K562 (cell line): ENCODE measurements around the gene PCDH9. TPM values are rescaled to one million over a fixed set of nuclear protein-coding genes. Genes with fewer than 3 reads are reported as not detected.

Source experiments
- ATAC-seq: fragments of 200-7000 bp; cut with Tn5 transposase; 3 replicates; pipeline ENCODE4 v1.9.1; 2020; ENCODE audit warnings: moderate library complexity
- BruUV-seq: library from RNA; stranded (reverse); fragments of 400-500 nt; replicated peaks from 2 replicates; lab custom pipeline; 2021; lab: Mats Ljungman, UMichigan
- CTCF ChIA-PET: fragments of 300-600 bp; formaldehyde crosslinking; extraction: SDS; loops from one replicate; lab custom pipeline; 2021; ENCODE audit warnings: low intra/inter-chr PET ratio; lab: Yijun Ruan, JAX
- POLR2A ChIA-PET: fragments of 300-600, 350-650 bp; sonication (Branson Sonifier 250); formaldehyde crosslinking; extraction: SDS; loops from one replicate; lab custom pipeline; 2021; ENCODE audit warnings: antibody characterized with exemption, inconsistent platforms; lab: Yijun Ruan, JAX
- DNase-seq, 4 experiments: peaks; one replicate each; pipeline versions ENCODE4 v3.0.0 to v3.0.0-alpha.2; 2011 to 2018; ENCODE audit warnings: low spot score in 3 of 4, mixed read lengths in 3 of 4; ENCODE audit errors: extremely low read depth in 1 of 4
- FAIRE-seq: peaks from 2 replicates; lab custom pipeline; 2011; peaks lifted over from hg19 to GRCh38; lab: Jason Lieb, UNC
- H2AFZ ChIP-seq: 2 replicates; pipeline ENCODE4 v1.6.0; 2011; ENCODE audit warnings: low read depth, low read length, control low read depth, inconsistent platforms
- H3K27ac ChIP-seq: fragments of 200-600 bp; 3 replicates; pipeline ENCODE4 v1.8.0; 2011; ENCODE audit warnings: low read depth, mild to moderate bottlenecking, control low read depth, inconsistent platforms, low read length, moderate library complexity, mixed read lengths; ENCODE audit errors: extremely low read depth
- H3K27me3 ChIP-seq, 2 experiments: fragments of 300-600 bp in 1 of 2; 2 replicates in 1 of 2; 3 replicates in 1 of 2; pipeline versions ENCODE4 v1.6.0 to v1.8.0; 2011; ENCODE audit warnings: inconsistent platforms in 2 of 2, low read length in 2 of 2, mild to moderate bottlenecking in 1 of 2, mixed read lengths in 1 of 2, moderate library complexity in 1 of 2; ENCODE audit not compliant: control insufficient read depth in 2 of 2, insufficient read depth in 2 of 2
- H3K36me3 ChIP-seq: fragments of 300-600 bp; 3 replicates; pipeline ENCODE4 v1.8.0; 2011; ENCODE audit warnings: mild to moderate bottlenecking, low read length, inconsistent platforms; ENCODE audit not compliant: control insufficient read depth, insufficient read depth
- H3K4me1 ChIP-seq, 2 experiments: fragments of 200-600 bp in 1 of 2; replicated peaks in 1 of 2; 2 replicates in 1 of 2; 3 replicates in 1 of 2; pipeline versions ENCODE4 v1.5.1 to v1.8.0; 2011; ENCODE audit warnings: inconsistent platforms in 2 of 2, low read length in 2 of 2, mild to moderate bottlenecking in 1 of 2, mixed read lengths in 1 of 2, moderate library complexity in 1 of 2; ENCODE audit not compliant: control insufficient read depth in 2 of 2, insufficient read depth in 2 of 2
- H3K4me2 ChIP-seq: 2 replicates; pipeline ENCODE4 v1.6.1; 2011; ENCODE audit warnings: low read length, control low read depth, inconsistent platforms, mixed read lengths; ENCODE audit not compliant: insufficient read depth
- H3K4me3 ChIP-seq: fragments of 200-600 bp; sonication (generic), shearing (Covaris generic); 2 replicates; pipeline ENCODE4 v1.5.1; 2016; ENCODE audit warnings: control low read depth, inconsistent platforms
- H3K79me2 ChIP-seq: fragments of 200-600 bp; 3 replicates; pipeline ENCODE4 v1.8.0; 2011; ENCODE audit warnings: low read length, inconsistent platforms; ENCODE audit not compliant: control insufficient read depth, insufficient read depth
- H3K9ac ChIP-seq, 2 experiments: 2 replicates each; pipeline versions ENCODE4 v1.6.0 to v1.6.1; 2011; ENCODE audit warnings: low read depth in 2 of 2, low read length in 2 of 2, control low read depth in 1 of 2, inconsistent platforms in 1 of 2, mild to moderate bottlenecking in 1 of 2, mixed read lengths in 1 of 2; ENCODE audit not compliant: insufficient read depth in 1 of 2
- H3K9me1 ChIP-seq: one replicate; pipeline ENCODE4 v1.6.0; 2011; ENCODE audit warnings: inconsistent platforms, mild to moderate bottlenecking, low read length, moderate library complexity; ENCODE audit not compliant: control insufficient read depth, insufficient read depth
- H3K9me3 ChIP-seq: replicated peaks from 2 replicates; pipeline ENCODE4 v1.5.1; 2011; ENCODE audit warnings: low read depth, low read length, inconsistent platforms; ENCODE audit not compliant: control insufficient read depth, insufficient read depth
- H4K20me1 ChIP-seq: replicated peaks from 2 replicates; pipeline ENCODE4 v1.6.1; 2011; ENCODE audit warnings: low read length, inconsistent platforms, mixed read lengths; ENCODE audit not compliant: control insufficient read depth, insufficient read depth
- ARID4B ChIP-seq: sonication (generic); formaldehyde crosslinking; IDR thresholded peaks from 2 replicates; pipeline ENCODE4 v1.8.0; 2022; ENCODE audit warnings: mild to moderate bottlenecking, missing genetic modification reagents
- EGR1 ChIP-seq: fragments of 450-650 bp; conservative IDR thresholded peaks from 2 replicates; pipeline ENCODE4 v1.6.1; 2017; ENCODE audit warnings: mild to moderate bottlenecking
- FOXP1 ChIP-seq: sonication (generic); formaldehyde crosslinking; IDR thresholded peaks from 2 replicates; pipeline ENCODE4 v1.8.0; 2022; ENCODE audit warnings: mild to moderate bottlenecking, missing genetic modification reagents
- HOXB6 ChIP-seq: fragments of 250-450 bp; sonication (Bioruptor Pico); IDR thresholded peaks from 2 replicates; pipeline ENCODE4 v1.5.1; 2022; ENCODE audit warnings: mild to moderate bottlenecking, borderline replicate concordance
- NFE2 ChIP-seq: IDR thresholded peaks from 2 replicates; pipeline ENCODE4 v1.6.1; 2014; ENCODE audit warnings: antibody characterized with exemption, low read depth
- RB1 ChIP-seq: fragments of 450-650 bp; IDR thresholded peaks from 2 replicates; pipeline ENCODE4 v1.6.1; 2017; ENCODE audit warnings: low read depth, mild to moderate bottlenecking
- RFX1 ChIP-seq: fragments of 450-650 bp; IDR thresholded peaks from 2 replicates; pipeline ENCODE4 v1.6.1; 2016; ENCODE audit warnings: mild to moderate bottlenecking, moderate library complexity
- SMAD2 ChIP-seq: fragments of 150-350 bp; IDR thresholded peaks from 2 replicates; pipeline ENCODE4 v1.6.1; 2014; ENCODE audit warnings: low read depth, mild to moderate bottlenecking, low read length
- SRF ChIP-seq, 2 experiments: fragments of 250-450, 450-650 bp in 1 of 2; sonication (Bioruptor Pico) in 1 of 2; sonication (generic) in 1 of 2; formaldehyde crosslinking; IDR thresholded peaks; 2 replicates each; pipeline versions ENCODE4 v1.5.0 to v1.5.1; 2020 to 2022; ENCODE audit warnings: mild to moderate bottlenecking in 1 of 2, missing genetic modification reagents in 1 of 2
- ZNF212 ChIP-seq: fragments of 450-650 bp; formaldehyde crosslinking; IDR thresholded peaks from 2 replicates; pipeline ENCODE4 v1.4.0; 2020; ENCODE audit warnings: mild to moderate bottlenecking
- ZNF24 ChIP-seq: fragments of 450-650 bp; IDR thresholded peaks from 2 replicates; pipeline ENCODE4 v1.6.1; 2016
- ZNF395 ChIP-seq: fragments of 200-800 bp; sonication (Bioruptor generic); IDR thresholded peaks from 2 replicates; pipeline ENCODE4 v1.6.1; 2017; ENCODE audit warnings: missing genetic modification characterization, missing compliant biosample characterization
- ZNF780A ChIP-seq: fragments of 250-450 bp; sonication (Bioruptor Pico); IDR thresholded peaks from 2 replicates; pipeline ENCODE4 v1.5.0; 2021; ENCODE audit warnings: mild to moderate bottlenecking
- WGBS: fragments of 100-300 bp; shearing (Covaris generic); methylation state at CpG from one replicate; pipeline ENCODE4 v1.1.6; 2016; ENCODE audit warnings: low coverage, mixed read lengths; ENCODE audit not compliant: insufficient coverage; ENCODE audit errors: missing lambda C conversion rate; 5-methylcytosine and 5-hydroxymethylcytosine counted together
- in situ Hi-C: fragments of 300-500 bp; cut with MboI; formaldehyde crosslinking; loops from 4 replicates; pipeline ENCODE4 v1.15.0; 2018; ENCODE audit warnings: inconsistent platforms, mixed read lengths
- intact Hi-C: fragments of 100-400 bp; cut with micrococcal nuclease; formaldehyde crosslinking; loops from 2 replicates; pipeline ENCODE4 v1.14.2; 2022
- polyA plus RNA-seq, 8 experiments: library from polyadenylated mRNA; depleted of rRNA in 4 of 8; stranded (reverse) in 5 of 8; unstranded in 3 of 8; fragments of >200 nt; fragmentation: Nextera tagmentation in 2 of 8; fragmentation: Illumina TruSeq in 1 of 8; extraction: Ambion mirVana in 2 of 8; extraction: Trizol in 1 of 8; gene quantifications; 2 replicates each; pipeline versions ENCODE4 v1.2.1 to v1.2.3, GENCODE V29; 2011 to 2014; ENCODE audit warnings: inconsistent platforms in 1 of 8, missing spikeins in 1 of 8
- total RNA-seq, 7 experiments: library from RNA; depleted of rRNA in 6 of 7; stranded (reverse); fragments of >200 nt in 6 of 7; fragmentation: Illumina TruSeq in 2 of 7; extraction: Trizol in 2 of 7; gene quantifications; 2 replicates each; pipeline versions ENCODE4 v1.2.1 to v1.2.3, GENCODE V29; 2011 to 2021; ENCODE audit warnings: low replicate concordance in 1 of 7
- TF ChIP-seq, protein P1 (sequence below): sonication (generic); formaldehyde crosslinking; IDR thresholded peaks from 2 replicates; pipeline ENCODE4 v1.8.0; 2022; ENCODE audit warnings: mild to moderate bottlenecking, low read depth, missing genetic modification reagents

Gene PCDH9
- total and polyA plus RNA-seq, 9 of the 15 experiments (the other 6 are each of a cell fraction or from before 2014, with no cell fraction given) = 1.1 to 6.7 (median 4.9) TPM

GRCh38 chr13:67106502-67107057 is 123.6 kb downstream of the PCDH9 start:
- no peak overlapping the region for H2AFZ ChIP-seq
- no peaks in the 10 kb centered on the region for H3K36me3 ChIP-seq
- no peak for FAIRE-seq
- H3K4me2 ChIP-seq = no peak overlapping the region
- ChIA-PET CTCF (no interaction called here), POLR2A (no interaction called here)
- in situ Hi-C loops (no loop called here), intact Hi-C loops (no loop called here)
- H3K27ac ChIP-seq = no peak overlapping the region
- no peak overlapping the region for H3K4me3 ChIP-seq
- H3K9me3 ChIP-seq = 0 out of 2 replicates have a peak, but pooled peaks cover 7% of the 10 kb centered on the region
- WGBS = 79% methylated on average over 6 of the region's 6 CpGs
- peaks cover 0 to 4% of the 10 kb centered on the region in 2 experiments; a peak in 2 of 5 replicates for H3K4me1 ChIP-seq
- no peak overlapping the region for H3K9ac ChIP-seq
- DNase-seq = no peak
- no peaks in the 10 kb centered on the region for H3K9me1 ChIP-seq
- no peaks in the 10 kb centered on the region for H4K20me1 ChIP-seq
- ATAC-seq = no peak
- H3K79me2 ChIP-seq = no peaks in the 10 kb centered on the region; the same call in 2 of the 3 replicates
- BruUV-seq = no TSS peak
- H3K27me3 ChIP-seq = no peaks in the 10 kb centered on the region
- TF ChIP-seq SRF (CRISPR knock-in tag; IDR thresholded peaks at IDR 0.05) = no peak
- TF ChIP-seq, protein P1, sequence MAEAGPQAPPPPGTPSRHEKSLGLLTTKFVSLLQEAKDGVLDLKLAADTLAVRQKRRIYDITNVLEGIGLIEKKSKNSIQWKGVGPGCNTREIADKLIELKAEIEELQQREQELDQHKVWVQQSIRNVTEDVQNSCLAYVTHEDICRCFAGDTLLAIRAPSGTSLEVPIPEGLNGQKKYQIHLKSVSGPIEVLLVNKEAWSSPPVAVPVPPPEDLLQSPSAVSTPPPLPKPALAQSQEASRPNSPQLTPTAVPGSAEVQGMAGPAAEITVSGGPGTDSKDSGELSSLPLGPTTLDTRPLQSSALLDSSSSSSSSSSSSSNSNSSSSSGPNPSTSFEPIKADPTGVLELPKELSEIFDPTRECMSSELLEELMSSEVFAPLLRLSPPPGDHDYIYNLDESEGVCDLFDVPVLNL (CRISPR knock-in tag) = no peak
- no peak for TF ChIP-seq ZNF212
- no peak for TF ChIP-seq RFX1
- no peak for TF ChIP-seq ZNF780A
- no peak for TF ChIP-seq RB1
- TF ChIP-seq EGR1 = no peak
- TF ChIP-seq NFE2 = no peak
- no peak for TF ChIP-seq ZNF395 (CRISPR knock-in tag)
- no peak for TF ChIP-seq FOXP1 (CRISPR knock-in tag)
- no peak for TF ChIP-seq ARID4B (CRISPR knock-in tag)
- no peak for TF ChIP-seq SMAD2
- TF ChIP-seq ZNF24 = no peak
- no peak for TF ChIP-seq HOXB6
